Neural cell (in vitro differentiated cells): ENCODE data around the gene WDR38.
A peak's percentile ranks its signal among the peaks of the same experiment; 100 is the strongest.

ENCODE experiments used
- TAF1 ChIP-seq: IDR thresholded peaks from 2 replicates; pipeline ENCODE4 v1.6.1; 2012; ENCODE audit warnings: low read depth
- TF ChIP-seq, protein P1 (sequence below): fragments of 450-650 bp; IDR thresholded peaks from 2 replicates; pipeline ENCODE4 v1.5.1; 2014; ENCODE audit warnings: antibody characterized with exemption, mild to moderate bottlenecking, moderate library complexity; ENCODE audit not compliant: poor library complexity, severe bottlenecking

GRCh38 chr9:124894741-124895170 lies 41.5 kb downstream of the WDR38 start:
- TF ChIP-seq, protein P1, sequence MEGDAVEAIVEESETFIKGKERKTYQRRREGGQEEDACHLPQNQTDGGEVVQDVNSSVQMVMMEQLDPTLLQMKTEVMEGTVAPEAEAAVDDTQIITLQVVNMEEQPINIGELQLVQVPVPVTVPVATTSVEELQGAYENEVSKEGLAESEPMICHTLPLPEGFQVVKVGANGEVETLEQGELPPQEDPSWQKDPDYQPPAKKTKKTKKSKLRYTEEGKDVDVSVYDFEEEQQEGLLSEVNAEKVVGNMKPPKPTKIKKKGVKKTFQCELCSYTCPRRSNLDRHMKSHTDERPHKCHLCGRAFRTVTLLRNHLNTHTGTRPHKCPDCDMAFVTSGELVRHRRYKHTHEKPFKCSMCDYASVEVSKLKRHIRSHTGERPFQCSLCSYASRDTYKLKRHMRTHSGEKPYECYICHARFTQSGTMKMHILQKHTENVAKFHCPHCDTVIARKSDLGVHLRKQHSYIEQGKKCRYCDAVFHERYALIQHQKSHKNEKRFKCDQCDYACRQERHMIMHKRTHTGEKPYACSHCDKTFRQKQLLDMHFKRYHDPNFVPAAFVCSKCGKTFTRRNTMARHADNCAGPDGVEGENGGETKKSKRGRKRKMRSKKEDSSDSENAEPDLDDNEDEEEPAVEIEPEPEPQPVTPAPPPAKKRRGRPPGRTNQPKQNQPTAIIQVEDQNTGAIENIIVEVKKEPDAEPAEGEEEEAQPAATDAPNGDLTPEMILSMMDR, result peak; percentile 68
- TF ChIP-seq TAF1, result no peak
